GM18520 (cell line): Measurements from ENCODE around the gene HMCN1.
A peak's percentile ranks its signal among the peaks of the same experiment; 100 is the strongest.
"Not testable (repeated sequence)": the region's sequence is repeated elsewhere in the genome, so short reads cannot be mapped to it uniquely, and the experiment has no call there.

Experiments used
- ATAC-seq: cut with Tn5 transposase; IDR thresholded peaks from one replicate; pipeline ENCODE4 v1.9.1; 2021; ENCODE audit not compliant: unreplicated experiment

The HMCN1 gene

GRCh38 chr1:186183970-186184628 is 449.9 kb downstream of the HMCN1 start:
- peak; percentile 41 for ATAC-seq

GRCh38 chr1:186186251-186186650 is 452.1 kb downstream of the HMCN1 start:
- ATAC-seq, result not testable (repeated sequence)

- ATAC-seq, result peak; percentile 41
Observed at GRCh38 chr1:186187601-186188000, 453.4 kb downstream of the HMCN1 start.

GRCh38 chr1:186188004-186188539 is 453.9 kb downstream of the HMCN1 start:
- no peak for ATAC-seq

- no peak for ATAC-seq
Observed at GRCh38 chr1:186188736-186189135, 454.5 kb downstream of the HMCN1 start.

- no peak for ATAC-seq
Observed at GRCh38 chr1:186189156-186189555, 455.0 kb downstream of the HMCN1 start.

GRCh38 chr1:186191511-186191910 is 457.3 kb downstream of the HMCN1 start:
- no peak for ATAC-seq

- no peak for ATAC-seq
Observed at GRCh38 chr1:186193224-186193623, 459.0 kb downstream of the HMCN1 start.

- ATAC-seq, result peak; percentile 73
Observed at GRCh38 chr1:186194107-186194756, 460.0 kb downstream of the HMCN1 start.

- no peak for ATAC-seq
Observed at GRCh38 chr1:186195377-186195931, 461.3 kb downstream of the HMCN1 start.

GRCh38 chr1:186202271-186202764 is 468.1 kb downstream of the HMCN1 start:
- ATAC-seq, result no peak

GRCh38 chr1:186202776-186203175 is 468.6 kb downstream of the HMCN1 start:
- ATAC-seq, result no peak

GRCh38 chr1:186206048-186206570 is 471.9 kb downstream of the HMCN1 start:
- no peak for ATAC-seq

- ATAC-seq, result no peak
Observed at GRCh38 chr1:186207391-186208085, 473.3 kb downstream of the HMCN1 start.

GRCh38 chr1:186208405-186209129 is 474.4 kb downstream of the HMCN1 start:
- no peak for ATAC-seq

- ATAC-seq, result no peak
Observed at GRCh38 chr1:186210258-186210657, 476.1 kb downstream of the HMCN1 start.

- not testable (repeated sequence) for ATAC-seq
Observed at GRCh38 chr1:186211583-186211982, 477.4 kb downstream of the HMCN1 start.

- peak; percentile 78 for ATAC-seq
Observed at GRCh38 chr1:186212568-186213224, 478.5 kb downstream of the HMCN1 start.

GRCh38 chr1:186213225-186213607 is 479.0 kb downstream of the HMCN1 start:
- no peak for ATAC-seq

- ATAC-seq, result no peak
Observed at GRCh38 chr1:186214791-186215190, 480.6 kb downstream of the HMCN1 start.
